Occipital lobe (tissue), 2 donors: ENCODE data around the gene SRD5A1. TPM values are rescaled to one million over a fixed set of nuclear protein-coding genes. Genes with fewer than 3 reads are reported as not detected.
"Not testable (repeated sequence)": the region's sequence is repeated elsewhere in the genome, so short reads cannot be mapped to it uniquely, and the experiment has no call there.

Experiments
- DNase-seq: peaks from one replicate; lab custom pipeline; 2025; lab: John Stamatoyannopoulos, UW
- total RNA-seq: library from RNA; depleted of rRNA; stranded (reverse); fragments of >200 nt; gene quantifications from one replicate; pipeline ENCODE4 v1.2.3, GENCODE V29; 2014

SRD5A1 gene
- total RNA-seq, 1 donor from 2014 or later = 51.8 TPM

GRCh38 chr5:6644794-6645241 lies 11.6 kb downstream of the SRD5A1 start:
- no peak for DNase-seq

GRCh38 chr5:6645571-6646362 lies 12.5 kb downstream of the SRD5A1 start:
- not testable (repeated sequence) for DNase-seq

- DNase-seq = no peak
These were observed 15.9 kb downstream of the SRD5A1 start for GRCh38 chr5:6649186-6649585.

GRCh38 chr5:6649681-6650080 lies 16.4 kb downstream of the SRD5A1 start:
- no peak for DNase-seq

GRCh38 chr5:6652025-6652424 lies 18.8 kb downstream of the SRD5A1 start:
- no peak for DNase-seq

- no peak for DNase-seq
These were observed 22.2 kb downstream of the SRD5A1 start for GRCh38 chr5:6655432-6655831.

GRCh38 chr5:6656680-6657079 lies 23.4 kb downstream of the SRD5A1 start:
- no peak for DNase-seq

- no peak for DNase-seq
These were observed 26.9 kb downstream of the SRD5A1 start for GRCh38 chr5:6659941-6660684.

- DNase-seq = no peak
These were observed 27.4 kb downstream of the SRD5A1 start for GRCh38 chr5:6660688-6661087.

- no peak for DNase-seq
These were observed 33.5 kb downstream of the SRD5A1 start for GRCh38 chr5:6666762-6667161.

- DNase-seq = no peak
These were observed 34.4 kb downstream of the SRD5A1 start for GRCh38 chr5:6667648-6668047.

GRCh38 chr5:6668717-6669116 lies 35.5 kb downstream of the SRD5A1 start:
- not testable (repeated sequence) for DNase-seq

GRCh38 chr5:6673031-6673430 lies 39.8 kb downstream of the SRD5A1 start:
- no peak for DNase-seq

GRCh38 chr5:6673963-6674362 lies 40.7 kb downstream of the SRD5A1 start:
- DNase-seq = no peak

- DNase-seq = no peak
These were observed 41.2 kb downstream of the SRD5A1 start for GRCh38 chr5:6674421-6674820.

GRCh38 chr5:6674886-6675285 lies 41.6 kb downstream of the SRD5A1 start:
- no peak for DNase-seq

GRCh38 chr5:6675784-6676491 lies 42.7 kb downstream of the SRD5A1 start:
- no peak for DNase-seq

- DNase-seq = no peak
These were observed 43.5 kb downstream of the SRD5A1 start for GRCh38 chr5:6676702-6677101.

GRCh38 chr5:6678385-6678784 lies 45.1 kb downstream of the SRD5A1 start:
- no peak for DNase-seq

GRCh38 chr5:6680922-6681321 lies 47.7 kb downstream of the SRD5A1 start:
- no peak for DNase-seq

- DNase-seq = no peak
These were observed 48.4 kb downstream of the SRD5A1 start for GRCh38 chr5:6681682-6682081.

- DNase-seq = no peak
These were observed 49.0 kb downstream of the SRD5A1 start for GRCh38 chr5:6682239-6682638.
